ENCODE data around the gene NRXN2. TPM values are rescaled to one million over a fixed set of nuclear protein-coding genes. Genes with fewer than 3 reads are reported as not detected.

Gene NRXN2
- total and polyA plus RNA-seq, 10 of the 15 experiments (the other 5 are each of a cell fraction or from before 2014, with no cell fraction given), result 0.03 to 1.4 (median 0.23) TPM

DNA sequence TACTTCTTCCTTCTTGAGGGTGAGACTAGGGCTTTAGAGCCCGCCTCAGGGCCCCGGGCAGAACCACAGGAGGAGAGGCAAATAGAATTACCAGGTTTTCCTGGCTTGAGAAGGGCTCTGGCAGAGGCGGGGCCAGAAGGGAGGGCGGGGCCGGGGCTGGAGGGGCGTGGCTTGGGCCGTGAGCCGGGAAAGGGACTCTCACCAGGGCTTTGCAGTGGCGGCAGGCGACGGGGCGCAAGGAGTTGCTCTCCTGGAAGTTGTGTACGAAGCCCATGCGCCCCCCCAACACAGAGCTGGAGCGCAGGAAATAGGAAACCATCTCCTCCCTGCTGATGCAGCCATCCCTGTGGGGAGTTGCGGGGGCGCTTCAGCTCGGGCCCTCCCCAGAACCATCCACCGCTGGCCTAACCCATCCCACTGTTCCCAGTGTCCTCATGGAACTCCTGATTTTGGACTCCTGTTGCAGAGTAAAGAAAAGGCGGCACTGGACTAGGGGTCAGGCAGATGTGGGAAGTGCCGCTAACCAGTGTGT lies 6.9 kb upstream of the NRXN2 start:
- H3K79me2 ChIP-seq (ENCODE audit: control insufficient read depth, insufficient read depth, low read length), result no peaks in the 10 kb centered on the region
- ChIA-PET POLR2A (no interaction called here), RAD21 (ENCODE audit: unreplicated experiment) (no interaction called here), SMC1A (ENCODE audit: uncharacterized antibody, unreplicated experiment) (no interaction called here), CTCF (interaction anchor here (0.8 to 1.0 kb wide), 2 partner anchors 9 to 41 kb away, joined by 3 to 5 read pairs; no protein-coding TSS in a partner anchor)
- H3K9ac ChIP-seq (ENCODE audit: control insufficient read depth, insufficient read depth, low read length), result no peak overlapping the region
- H3K4me2 ChIP-seq (ENCODE audit: control insufficient read depth, insufficient read depth), result no peak overlapping the region
- no peaks in the 10 kb centered on the region for H3K27me3 ChIP-seq (replicated peaks in 1 of 2; ENCODE audit: control insufficient read depth in 2 of 2, insufficient read depth in 2 of 2, low read length in 1 of 2)
- no peaks in the 10 kb centered on the region for H3K36me3 ChIP-seq (ENCODE audit: control insufficient read depth in 2 of 2, insufficient read depth in 2 of 2, low read length in 1 of 2)
- no peaks in the 10 kb centered on the region for H3K9me3 ChIP-seq (replicated peaks; ENCODE audit: control insufficient read depth, insufficient read depth, low read length)
- no peak overlapping the region for H2AFZ ChIP-seq (ENCODE audit: control insufficient read depth, low read depth, low read length)
- intact Hi-C loops (cut with micrococcal nuclease; ENCODE audit: unreplicated experiment), result no loop called here
- WGBS (ENCODE audit: insufficient coverage, insufficient replicate concordance, low lambda C conversion rate, missing lambda C conversion rate), result 64% methylated on average over 19 of the region's 21 CpGs
- DNase-seq (ENCODE audit: low read depth, low spot score) (no peak), FAIRE-seq (no peak), ATAC-seq (peak; percentile 47)
- H4K20me1 ChIP-seq (ENCODE audit: control insufficient read depth, insufficient read depth), result no peaks in the 10 kb centered on the region
- H3K4me1 ChIP-seq (ENCODE audit: control insufficient read depth, insufficient read depth, low read length), result no peaks in the 10 kb centered on the region
- no TSS peak for BruUV-seq (replicated peaks)
- H3K27ac ChIP-seq (ENCODE audit: control insufficient read depth, insufficient read depth), result no peak overlapping the region
- no peak overlapping the region for H3K4me3 ChIP-seq
- in situ Hi-C loops (cut with MboI), result no loop called here
- TF ChIP-seq MEF2A (IDR thresholded peaks at IDR 0.05; ENCODE audit: insufficient read depth, low read depth, low read length), result no peak
- TF ChIP-seq BCL11A (IDR thresholded peaks at IDR 0.05; ENCODE audit: low read depth, low read length), result no peak

GRCh38 chr11:64728757-64729365 lies 5.9 kb upstream of the NRXN2 start:
- no peaks in the 10 kb centered on the region for H3K9me3 ChIP-seq (replicated peaks; ENCODE audit: control insufficient read depth, insufficient read depth, low read length)
- H3K4me2 ChIP-seq (ENCODE audit: control insufficient read depth, insufficient read depth), result no peak overlapping the region
- no peak for DNase-seq (ENCODE audit: low read depth, low spot score)
- intact Hi-C loops (cut with micrococcal nuclease; ENCODE audit: unreplicated experiment), result no loop called here
- in situ Hi-C loops (cut with MboI), result no loop called here
- CTCF ChIA-PET, result interaction anchor here (1.0 to 1.6 kb wide), 2 partner anchors 10 to 41 kb away, joined by 5 to 6 read pairs; no protein-coding TSS in a partner anchor
- FAIRE-seq, result no peak
- peaks cover 6% of the 10 kb centered on the region for H3K4me1 ChIP-seq (ENCODE audit: control insufficient read depth, insufficient read depth, low read length)
- H3K27me3 ChIP-seq (replicated peaks in 1 of 2; ENCODE audit: control insufficient read depth in 2 of 2, insufficient read depth in 2 of 2, low read length in 1 of 2), result no peaks in the 10 kb centered on the region
- H3K9ac ChIP-seq (ENCODE audit: control insufficient read depth, insufficient read depth, low read length), result no peak overlapping the region
- no peak overlapping the region for H3K4me3 ChIP-seq
- ATAC-seq, result no peak
- no peak overlapping the region for H2AFZ ChIP-seq (ENCODE audit: control insufficient read depth, low read depth, low read length)
- RAD21 ChIA-PET (ENCODE audit: unreplicated experiment), result no interaction called here
- no peaks in the 10 kb centered on the region for H3K79me2 ChIP-seq (ENCODE audit: control insufficient read depth, insufficient read depth, low read length)
- no peaks in the 10 kb centered on the region for H3K36me3 ChIP-seq (ENCODE audit: control insufficient read depth in 2 of 2, insufficient read depth in 2 of 2, low read length in 1 of 2)
- no peaks in the 10 kb centered on the region for H4K20me1 ChIP-seq (ENCODE audit: control insufficient read depth, insufficient read depth)
- SMC1A ChIA-PET (ENCODE audit: uncharacterized antibody, unreplicated experiment), result no interaction called here
- H3K27ac ChIP-seq (ENCODE audit: control insufficient read depth, insufficient read depth), result no peak overlapping the region
- TF ChIP-seq SIN3A (IDR thresholded peaks at IDR 0.05; ENCODE audit: low read depth, low read length) (no peak), ZSCAN29 (IDR thresholded peaks at IDR 0.05) (no peak), ZNF274 (IDR thresholded peaks at IDR 0.05; ENCODE audit: insufficient read depth, insufficient read length) (no peak), NBN (IDR thresholded peaks at IDR 0.05) (no peak), CHD1 (IDR thresholded peaks at IDR 0.05; ENCODE audit: low read depth, low read length) (no peak)
- 53% methylated on average over 11 of the region's 11 CpGs for WGBS (ENCODE audit: insufficient coverage, insufficient replicate concordance, low lambda C conversion rate, missing lambda C conversion rate)
- BruUV-seq (replicated peaks), result no TSS peak
- POLR2A ChIA-PET, result no interaction called here
